ENCODE results near the gene CPLX4.

The CPLX4 gene

DNA sequence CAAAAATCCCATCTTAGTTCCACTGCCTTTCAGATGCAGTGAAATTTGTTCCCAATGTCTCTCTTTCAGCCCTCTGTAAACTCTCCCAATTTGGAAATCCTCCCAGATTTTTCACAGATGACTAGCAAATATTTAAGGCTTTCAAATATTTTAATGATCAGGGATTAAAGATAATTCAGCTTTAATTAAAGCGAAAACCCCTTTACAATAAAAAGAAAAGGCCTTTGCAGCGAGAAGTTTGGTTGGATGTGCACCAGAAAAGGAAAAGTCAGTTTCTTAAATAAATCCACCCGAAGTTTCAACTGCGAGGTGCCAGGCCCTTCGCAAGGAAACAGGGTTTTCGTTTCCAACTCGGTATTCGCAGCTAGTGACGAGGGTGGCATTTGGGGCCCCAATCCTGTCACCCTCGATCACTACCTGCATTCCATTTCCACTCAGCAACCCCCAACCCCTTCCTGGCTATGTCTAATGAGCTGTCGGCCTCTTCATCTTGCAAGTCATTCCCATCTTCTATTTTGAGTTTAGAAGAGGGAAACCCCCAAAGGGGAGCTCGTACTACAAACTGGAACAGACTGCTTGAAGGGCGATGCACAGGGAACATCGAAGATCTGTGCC, 46.7 kb downstream of the CPLX4 start:
- TF ChIP-seq, protein P1, sequence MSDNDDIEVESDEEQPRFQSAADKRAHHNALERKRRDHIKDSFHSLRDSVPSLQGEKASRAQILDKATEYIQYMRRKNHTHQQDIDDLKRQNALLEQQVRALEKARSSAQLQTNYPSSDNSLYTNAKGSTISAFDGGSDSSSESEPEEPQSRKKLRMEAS (IDR thresholded peaks at IDR 0.05): no peak
- TF ChIP-seq YY1 (IDR thresholded peaks at IDR 0.05; ENCODE audit: low read depth): no peak
- TF ChIP-seq EP300 (IDR thresholded peaks at IDR 0.05; ENCODE audit: borderline replicate concordance): no peak
- TF ChIP-seq RAD21 (IDR thresholded peaks at IDR 0.05; ENCODE audit: low read depth): no peak
- TF ChIP-seq TCF12 (IDR thresholded peaks at IDR 0.05; ENCODE audit: low read depth): no peak
- TF ChIP-seq EGR1 (IDR thresholded peaks at IDR 0.05): no peak
- no peak for TF ChIP-seq ZBTB7A (IDR thresholded peaks at IDR 0.05; ENCODE audit: low read depth)
- TF ChIP-seq TAF1 (IDR thresholded peaks at IDR 0.05; ENCODE audit: low read depth): no peak
- no peak for TF ChIP-seq NFIC (IDR thresholded peaks at IDR 0.05)

GRCh38 chr18:59270689-59271257, 47.7 kb downstream of the CPLX4 start:
- no peak for TF ChIP-seq NFIC (IDR thresholded peaks at IDR 0.05)

DNA sequence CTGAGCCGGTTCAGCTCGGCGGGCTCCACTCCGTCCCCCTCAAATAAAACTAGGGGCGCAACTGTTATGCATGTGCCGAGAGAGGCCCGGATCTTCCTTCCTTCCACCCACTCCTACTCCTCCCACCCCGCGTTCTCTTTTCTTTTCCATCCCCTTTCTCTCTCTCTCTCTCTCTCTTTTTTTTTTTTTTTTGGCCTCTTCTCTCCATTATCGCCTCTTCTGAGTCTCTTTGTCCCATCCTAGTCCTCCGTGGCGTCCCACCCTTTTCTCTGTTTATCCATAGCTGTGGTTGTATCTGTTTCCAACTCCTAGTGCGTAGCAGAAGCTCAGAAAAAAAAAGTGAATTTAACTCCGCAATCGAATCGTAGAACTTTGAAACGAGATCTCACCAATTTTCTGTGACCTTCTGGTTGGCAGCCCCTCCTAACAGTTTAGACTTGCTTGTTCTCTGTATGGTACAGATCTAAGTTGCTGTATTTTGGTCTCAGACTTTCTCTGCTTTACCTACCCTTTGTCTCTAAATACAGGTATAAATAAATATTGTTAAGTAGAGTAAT, 48.8 kb downstream of the CPLX4 start:
- TF ChIP-seq TEAD4 (IDR thresholded peaks at IDR 0.05) (no peak), ZBTB7A (IDR thresholded peaks at IDR 0.05; ENCODE audit: low read depth) (no peak), EP300 (IDR thresholded peaks at IDR 0.05; ENCODE audit: borderline replicate concordance) (no peak), CREB1 (IDR thresholded peaks at IDR 0.05; ENCODE audit: low read depth) (no peak), EGR1 (IDR thresholded peaks at IDR 0.05) (no peak), TCF12 (IDR thresholded peaks at IDR 0.05; ENCODE audit: low read depth) (no peak)
- TF ChIP-seq, protein P1 (IDR thresholded peaks at IDR 0.05): no peak
- TF ChIP-seq, protein P2, sequence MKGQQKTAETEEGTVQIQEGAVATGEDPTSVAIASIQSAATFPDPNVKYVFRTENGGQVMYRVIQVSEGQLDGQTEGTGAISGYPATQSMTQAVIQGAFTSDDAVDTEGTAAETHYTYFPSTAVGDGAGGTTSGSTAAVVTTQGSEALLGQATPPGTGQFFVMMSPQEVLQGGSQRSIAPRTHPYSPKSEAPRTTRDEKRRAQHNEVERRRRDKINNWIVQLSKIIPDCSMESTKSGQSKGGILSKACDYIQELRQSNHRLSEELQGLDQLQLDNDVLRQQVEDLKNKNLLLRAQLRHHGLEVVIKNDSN (IDR thresholded peaks at IDR 0.05): no peak

DNA sequence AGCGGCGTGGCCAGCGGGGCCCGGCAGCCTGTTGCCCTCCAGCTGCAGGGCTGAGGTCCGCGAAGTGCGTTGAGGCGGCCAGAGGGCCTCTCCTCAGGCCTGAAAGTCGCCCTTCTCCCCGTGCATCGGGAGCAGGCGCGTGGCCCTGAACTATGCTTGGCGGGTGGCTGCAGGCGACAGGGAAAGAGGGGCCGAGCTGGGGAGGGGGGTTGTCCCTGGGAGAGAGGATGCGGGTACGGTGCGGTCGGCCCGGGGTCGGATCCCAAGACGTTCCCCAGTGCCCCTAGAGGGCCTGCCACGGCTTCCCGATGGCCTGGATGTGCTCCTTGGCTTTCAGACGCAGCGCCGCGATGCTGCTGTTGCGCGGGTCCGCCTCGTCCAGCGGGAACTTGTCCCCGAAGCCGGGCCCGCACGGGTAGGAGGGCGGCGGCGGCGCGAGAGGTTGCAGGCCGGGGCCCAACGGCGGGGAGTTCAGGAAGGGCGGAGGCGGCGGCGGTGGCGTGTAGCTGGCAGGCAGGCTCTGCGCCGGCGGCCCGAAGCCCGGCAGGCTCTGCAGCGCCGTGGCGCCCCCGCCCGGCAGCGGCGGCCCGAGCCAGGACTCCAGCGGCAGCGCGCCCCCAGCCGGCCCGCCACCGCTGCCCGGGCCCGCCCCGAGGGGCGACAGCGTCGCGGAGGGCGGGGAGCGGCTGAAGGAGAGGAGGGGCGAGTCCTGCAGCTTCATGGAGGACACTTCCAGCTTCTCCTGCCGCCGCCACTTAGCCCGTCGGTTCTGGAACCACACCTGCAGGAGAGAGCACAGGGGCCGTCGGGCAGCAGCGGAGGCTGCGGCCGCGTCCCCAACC, 49.5 kb downstream of the CPLX4 start:
- no peak for TF ChIP-seq ZBTB7A (IDR thresholded peaks at IDR 0.05; ENCODE audit: low read depth)
- TF ChIP-seq RAD21 (IDR thresholded peaks at IDR 0.05; ENCODE audit: low read depth): peak; percentile 34; the same call in 1 of the 2 replicates

GRCh38 chr18:59268127-59268720, 50.2 kb downstream of the CPLX4 start:
- TF ChIP-seq RAD21 (IDR thresholded peaks at IDR 0.05; ENCODE audit: low read depth): no peak
- no peak for TF ChIP-seq EP300 (IDR thresholded peaks at IDR 0.05; ENCODE audit: borderline replicate concordance)
- no peak for TF ChIP-seq ZBTB7A (IDR thresholded peaks at IDR 0.05; ENCODE audit: low read depth)
- TF ChIP-seq EGR1 (IDR thresholded peaks at IDR 0.05): no peak
- no peak for TF ChIP-seq CEBPB (IDR thresholded peaks at IDR 0.05)
- TF ChIP-seq, protein P2 (IDR thresholded peaks at IDR 0.05): no peak
- TF ChIP-seq YY1 (IDR thresholded peaks at IDR 0.05; ENCODE audit: low read depth): no peak
- TF ChIP-seq, protein P1 (IDR thresholded peaks at IDR 0.05): no peak
- TF ChIP-seq, protein P3, sequence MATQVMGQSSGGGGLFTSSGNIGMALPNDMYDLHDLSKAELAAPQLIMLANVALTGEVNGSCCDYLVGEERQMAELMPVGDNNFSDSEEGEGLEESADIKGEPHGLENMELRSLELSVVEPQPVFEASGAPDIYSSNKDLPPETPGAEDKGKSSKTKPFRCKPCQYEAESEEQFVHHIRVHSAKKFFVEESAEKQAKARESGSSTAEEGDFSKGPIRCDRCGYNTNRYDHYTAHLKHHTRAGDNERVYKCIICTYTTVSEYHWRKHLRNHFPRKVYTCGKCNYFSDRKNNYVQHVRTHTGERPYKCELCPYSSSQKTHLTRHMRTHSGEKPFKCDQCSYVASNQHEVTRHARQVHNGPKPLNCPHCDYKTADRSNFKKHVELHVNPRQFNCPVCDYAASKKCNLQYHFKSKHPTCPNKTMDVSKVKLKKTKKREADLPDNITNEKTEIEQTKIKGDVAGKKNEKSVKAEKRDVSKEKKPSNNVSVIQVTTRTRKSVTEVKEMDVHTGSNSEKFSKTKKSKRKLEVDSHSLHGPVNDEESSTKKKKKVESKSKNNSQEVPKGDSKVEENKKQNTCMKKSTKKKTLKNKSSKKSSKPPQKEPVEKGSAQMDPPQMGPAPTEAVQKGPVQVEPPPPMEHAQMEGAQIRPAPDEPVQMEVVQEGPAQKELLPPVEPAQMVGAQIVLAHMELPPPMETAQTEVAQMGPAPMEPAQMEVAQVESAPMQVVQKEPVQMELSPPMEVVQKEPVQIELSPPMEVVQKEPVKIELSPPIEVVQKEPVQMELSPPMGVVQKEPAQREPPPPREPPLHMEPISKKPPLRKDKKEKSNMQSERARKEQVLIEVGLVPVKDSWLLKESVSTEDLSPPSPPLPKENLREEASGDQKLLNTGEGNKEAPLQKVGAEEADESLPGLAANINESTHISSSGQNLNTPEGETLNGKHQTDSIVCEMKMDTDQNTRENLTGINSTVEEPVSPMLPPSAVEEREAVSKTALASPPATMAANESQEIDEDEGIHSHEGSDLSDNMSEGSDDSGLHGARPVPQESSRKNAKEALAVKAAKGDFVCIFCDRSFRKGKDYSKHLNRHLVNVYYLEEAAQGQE (IDR thresholded peaks at IDR 0.05; ENCODE audit: low read depth): no peak
- TF ChIP-seq FOXM1 (IDR thresholded peaks at IDR 0.05; ENCODE audit: borderline replicate concordance, low read depth): no peak
- no peak for TF ChIP-seq TCF12 (IDR thresholded peaks at IDR 0.05; ENCODE audit: low read depth)
- TF ChIP-seq TAF1 (IDR thresholded peaks at IDR 0.05; ENCODE audit: low read depth): no peak
- no peak for TF ChIP-seq CREB1 (IDR thresholded peaks at IDR 0.05; ENCODE audit: low read depth)
- TF ChIP-seq TEAD4 (IDR thresholded peaks at IDR 0.05): no peak

GRCh38 chr18:59267503-59268126, 50.8 kb downstream of the CPLX4 start:
- no peak for TF ChIP-seq YY1 (IDR thresholded peaks at IDR 0.05; ENCODE audit: low read depth)
